ENCODE results near the gene ZNF407. TPM values are rescaled to one million over a fixed set of nuclear protein-coding genes. Genes with fewer than 3 reads are reported as not detected.

The ZNF407 gene
- total RNA-seq, 1 donor from 2014 or later: 7.0 TPM

DNA sequence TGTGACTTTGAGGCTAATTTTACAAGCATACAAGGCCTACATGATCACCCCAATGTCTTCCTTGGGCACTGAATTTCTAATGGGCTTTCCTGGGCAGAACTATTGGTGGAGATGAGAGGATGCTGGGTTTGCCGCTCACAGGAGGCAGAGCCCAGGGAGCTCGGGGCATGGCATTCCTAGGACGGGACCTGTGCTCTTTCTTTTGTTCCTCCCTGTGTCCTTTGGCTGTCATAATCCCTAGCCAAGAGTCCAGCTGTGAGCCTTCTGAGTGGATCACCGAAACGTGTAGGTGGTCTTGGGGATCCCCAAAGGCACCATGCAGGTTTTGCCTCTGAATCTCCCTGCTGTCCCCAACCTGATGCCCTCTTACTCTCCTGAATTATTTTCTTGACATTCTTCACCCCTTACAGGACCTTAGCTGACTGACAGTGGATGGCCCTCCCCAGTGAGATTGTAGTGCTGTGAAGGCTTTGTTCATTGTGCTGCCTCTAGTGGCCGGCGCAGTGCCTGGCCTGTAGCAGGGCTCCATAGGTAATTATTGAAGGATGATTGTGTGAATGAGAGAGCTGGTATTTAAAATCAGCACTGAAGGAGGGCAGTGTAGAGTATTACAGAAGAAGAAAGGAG, 221.9 kb downstream of the ZNF407 start:
- no peak for DNase-seq (ENCODE audit: low read depth)

DNA sequence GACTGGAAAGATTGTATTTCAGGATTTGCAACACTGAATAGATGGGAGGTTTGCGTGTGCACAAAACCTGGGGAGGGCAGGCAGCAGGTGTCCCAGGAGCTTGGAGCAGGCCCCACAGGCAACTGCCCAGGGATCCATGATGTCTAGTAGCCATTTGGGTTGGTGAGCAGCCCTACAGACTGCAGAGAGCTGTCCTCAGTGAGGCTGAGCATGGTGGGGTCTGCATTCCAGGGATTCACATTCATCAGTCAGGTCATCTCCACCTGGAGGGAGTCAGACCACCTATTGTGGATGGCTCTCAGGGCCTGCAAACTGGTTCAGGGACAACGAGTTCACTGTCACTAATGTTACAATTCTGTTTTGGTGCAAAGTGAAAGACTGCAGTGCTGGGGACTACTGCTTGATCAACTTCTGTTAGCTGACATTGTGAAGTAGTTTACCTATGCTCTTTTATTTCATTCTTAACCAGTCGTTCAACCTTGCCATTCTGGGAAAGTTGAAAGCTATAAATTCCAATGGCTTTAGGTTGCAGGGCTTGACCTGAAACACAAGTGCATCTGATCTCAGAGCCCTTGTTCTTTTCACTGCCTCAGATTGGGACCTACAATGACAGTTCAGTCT, 222.6 kb downstream of the ZNF407 start:
- no peak for DNase-seq (ENCODE audit: low read depth)

DNA sequence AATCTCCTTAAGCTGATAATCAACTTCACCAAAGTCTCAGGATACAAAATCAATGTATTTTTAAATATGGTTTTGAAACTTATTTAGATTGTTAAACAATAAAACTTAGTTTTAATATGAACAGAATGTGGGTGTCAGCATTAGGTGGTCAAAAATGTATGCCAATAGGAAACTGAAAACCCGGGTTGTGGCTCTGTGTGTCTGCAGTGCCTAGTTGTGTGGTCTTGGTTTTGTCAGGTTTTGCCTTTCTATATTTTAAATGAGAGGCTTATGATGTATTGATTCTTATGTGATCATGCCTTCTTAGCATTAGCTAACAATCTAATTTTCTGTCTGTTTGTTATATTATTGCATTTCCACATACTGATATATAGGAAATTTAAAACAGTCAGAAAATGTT, 227.8 kb downstream of the ZNF407 start:
- DNase-seq (ENCODE audit: low read depth): no peak

DNA sequence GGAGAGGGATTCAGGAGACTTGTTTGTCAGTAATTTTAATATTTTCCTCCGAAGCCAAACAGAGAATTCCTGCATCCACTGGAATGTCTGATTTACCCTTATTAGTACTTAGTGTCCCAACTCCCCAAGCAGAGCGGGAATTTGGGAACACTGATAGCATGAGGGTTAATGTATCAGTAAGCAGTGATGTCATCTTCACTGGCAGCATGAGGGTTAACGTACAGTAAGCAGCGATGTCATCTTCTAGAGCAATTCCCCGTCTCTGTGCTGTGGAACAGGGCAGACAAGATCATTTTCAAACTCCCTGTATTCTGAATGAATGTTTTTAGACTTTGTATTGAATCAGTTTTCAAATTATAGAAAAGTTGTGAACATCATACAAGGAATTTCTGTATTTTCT, 228.9 kb downstream of the ZNF407 start:
- DNase-seq (ENCODE audit: low read depth): no peak

DNA sequence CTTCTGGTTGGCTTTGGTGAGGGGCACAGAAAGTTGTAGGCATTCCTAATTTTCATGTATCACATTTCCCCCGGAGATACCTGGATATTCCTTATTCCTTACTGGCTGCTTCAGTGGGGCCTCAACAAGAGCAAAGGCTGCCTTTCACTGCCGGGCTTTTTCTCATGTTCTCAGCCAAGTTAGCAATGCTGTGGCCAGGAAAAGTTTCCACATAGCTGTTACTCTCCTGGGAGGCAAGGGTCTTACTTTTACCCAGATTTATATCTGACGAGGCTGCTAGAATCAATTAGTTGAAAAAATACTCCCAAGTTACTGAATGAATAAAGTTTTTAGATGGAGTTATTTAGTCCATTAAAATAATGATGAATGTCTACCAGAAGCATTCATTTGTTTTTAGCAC, 230.5 kb downstream of the ZNF407 start:
- no peak for DNase-seq (ENCODE audit: low read depth)

DNA sequence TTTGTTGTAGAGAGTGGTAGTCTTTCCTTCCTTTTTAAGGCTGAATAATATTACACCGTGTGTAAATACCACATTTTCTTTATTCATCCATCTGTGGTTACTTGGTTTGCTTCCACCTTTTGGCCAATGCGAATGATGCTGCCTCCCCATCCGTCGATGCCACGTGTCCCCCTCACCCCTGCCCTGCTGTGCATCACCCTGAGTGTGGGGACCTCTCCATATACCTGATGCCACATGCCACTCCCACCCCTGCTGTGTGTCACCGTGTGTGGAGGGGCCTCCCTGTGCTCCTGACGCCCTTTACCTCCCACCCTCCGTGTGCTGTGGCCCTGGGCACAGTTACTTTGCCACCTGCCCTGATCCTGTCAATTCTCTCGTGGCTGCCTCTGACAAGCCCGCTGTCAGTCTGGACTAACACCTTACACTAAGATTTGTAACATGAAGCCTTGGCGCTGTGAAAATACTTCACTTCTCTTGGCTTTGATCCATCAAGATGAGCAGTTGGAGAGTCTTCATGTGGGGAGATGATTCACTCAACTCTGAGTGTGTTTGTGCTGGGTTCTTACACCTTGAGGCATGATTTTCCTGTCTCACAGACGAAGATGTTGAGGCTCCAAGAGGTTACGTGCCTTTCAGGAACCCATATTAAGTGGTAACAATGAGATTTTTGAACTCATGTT, 234.0 kb downstream of the ZNF407 start:
- DNase-seq (ENCODE audit: low read depth): peak; percentile 42

DNA sequence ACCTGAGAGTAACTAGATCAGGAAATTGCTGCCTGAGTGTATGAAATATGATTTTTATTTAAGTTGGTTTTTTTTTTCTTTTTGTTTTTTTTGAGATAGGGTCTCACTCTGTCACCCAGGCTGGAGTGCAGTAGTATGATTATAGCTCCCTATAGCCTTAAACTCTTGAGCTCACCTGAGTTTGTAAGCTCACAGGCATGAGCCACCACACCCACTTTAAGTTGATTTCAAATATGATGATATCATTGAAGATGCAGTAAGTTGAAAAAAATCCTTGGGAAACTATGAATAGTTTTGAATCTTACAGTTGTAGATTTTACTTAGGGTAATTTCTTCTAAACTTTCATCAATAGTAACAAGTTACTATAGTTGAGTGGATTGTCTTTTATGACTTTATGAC, 234.7 kb downstream of the ZNF407 start:
- DNase-seq (ENCODE audit: low read depth): no peak

DNA sequence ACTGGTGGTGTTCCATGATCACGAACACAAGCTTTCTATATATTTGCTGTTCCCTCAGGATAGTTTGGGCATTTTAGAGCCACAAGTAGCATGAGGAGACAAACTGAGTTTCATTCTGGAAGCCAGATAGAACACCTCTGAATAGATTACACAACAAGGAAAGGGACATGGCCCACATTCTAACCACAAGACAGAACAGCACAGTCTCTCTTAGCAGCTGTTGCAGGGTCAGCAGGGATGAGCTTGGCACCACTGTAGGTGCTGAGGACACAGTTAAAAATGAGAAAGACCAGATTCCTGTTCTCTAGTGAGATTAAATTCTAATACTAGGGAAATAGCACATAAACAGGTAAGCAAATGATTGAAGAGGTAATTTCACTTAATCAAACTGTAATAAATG, 235.3 kb downstream of the ZNF407 start:
- peak; percentile 76 for DNase-seq (ENCODE audit: low read depth)

DNA sequence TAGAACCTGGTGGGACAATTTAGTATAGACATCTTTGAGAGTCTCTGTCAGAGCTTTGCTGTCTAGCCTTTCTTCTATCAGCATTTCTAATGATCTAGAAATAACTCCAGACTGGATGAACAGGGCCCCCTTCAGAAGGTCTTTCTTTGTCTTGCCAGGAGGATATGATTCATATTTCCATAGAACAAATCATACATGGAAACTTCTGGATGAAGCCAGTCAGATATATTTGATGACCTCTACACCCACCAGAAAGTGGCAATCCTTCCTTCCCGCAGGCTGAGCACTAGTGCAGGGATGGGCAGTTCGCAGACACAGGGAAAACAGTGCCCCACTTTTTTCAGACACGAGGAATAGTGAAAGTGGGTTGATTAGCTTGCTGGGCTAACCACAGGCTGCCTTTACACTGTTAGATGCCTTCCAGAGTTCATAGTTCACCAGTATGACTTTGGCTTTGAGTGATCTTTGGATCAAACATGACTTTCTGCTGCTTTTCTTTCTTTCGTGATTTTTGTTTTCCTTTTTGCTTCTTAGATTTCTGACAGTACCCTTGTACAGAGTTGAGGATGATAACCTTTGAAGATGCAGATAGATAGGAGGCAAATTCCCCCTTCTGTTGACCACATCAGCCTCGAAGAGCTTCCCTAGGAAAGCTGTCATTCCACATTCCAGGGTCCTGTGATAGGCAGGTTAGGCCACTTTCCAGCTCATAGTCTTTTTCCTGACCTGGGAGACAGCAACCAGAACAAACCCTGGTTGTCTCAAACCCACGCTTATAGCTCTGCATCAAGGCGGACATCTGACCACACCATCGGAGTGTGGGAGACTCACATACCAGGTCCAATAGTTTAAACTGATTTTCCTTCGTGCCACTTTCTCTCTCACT, 237.0 kb downstream of the ZNF407 start:
- DNase-seq (ENCODE audit: low read depth): no peak

DNA sequence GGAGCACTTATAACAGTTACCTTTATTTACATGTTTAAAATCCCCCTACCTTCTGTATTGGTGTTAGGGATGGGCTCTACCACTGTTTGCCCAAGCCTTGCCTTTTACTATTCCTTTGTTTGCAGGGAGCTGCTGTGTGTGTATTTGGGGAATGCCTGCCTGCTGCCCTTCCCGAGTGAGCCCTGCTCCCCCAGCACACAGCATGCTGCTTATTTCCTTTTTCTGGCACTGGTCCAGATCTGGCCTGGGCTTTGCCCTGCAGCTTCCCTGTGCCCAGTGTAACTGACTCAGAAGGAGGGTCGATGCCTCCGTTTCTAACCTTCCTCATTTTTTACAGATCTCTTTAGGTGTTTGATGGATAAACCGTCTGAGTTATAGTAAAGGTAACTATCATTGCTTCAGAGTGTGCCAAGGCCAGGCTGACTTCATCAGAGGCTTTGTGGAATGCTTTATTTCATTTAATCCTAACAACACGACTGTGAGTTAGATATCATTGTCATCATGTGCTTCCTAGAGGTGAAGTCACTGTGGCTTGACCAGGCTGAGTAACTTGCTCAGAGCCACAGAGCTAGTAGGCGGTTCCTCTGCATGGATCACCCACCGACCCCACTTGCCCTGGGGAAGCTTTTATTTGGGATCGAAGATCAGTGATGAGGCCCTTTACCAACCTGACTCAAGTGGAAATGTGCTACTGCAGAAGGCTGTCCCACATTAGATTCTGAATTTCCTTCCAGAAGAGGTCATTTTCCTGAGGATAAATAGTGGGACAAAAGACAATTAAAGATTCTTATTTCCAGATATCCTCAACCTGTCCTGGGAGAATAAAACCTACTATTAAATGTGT, 238.8 kb downstream of the ZNF407 start:
- peak; percentile 44 for DNase-seq (ENCODE audit: low read depth)

DNA sequence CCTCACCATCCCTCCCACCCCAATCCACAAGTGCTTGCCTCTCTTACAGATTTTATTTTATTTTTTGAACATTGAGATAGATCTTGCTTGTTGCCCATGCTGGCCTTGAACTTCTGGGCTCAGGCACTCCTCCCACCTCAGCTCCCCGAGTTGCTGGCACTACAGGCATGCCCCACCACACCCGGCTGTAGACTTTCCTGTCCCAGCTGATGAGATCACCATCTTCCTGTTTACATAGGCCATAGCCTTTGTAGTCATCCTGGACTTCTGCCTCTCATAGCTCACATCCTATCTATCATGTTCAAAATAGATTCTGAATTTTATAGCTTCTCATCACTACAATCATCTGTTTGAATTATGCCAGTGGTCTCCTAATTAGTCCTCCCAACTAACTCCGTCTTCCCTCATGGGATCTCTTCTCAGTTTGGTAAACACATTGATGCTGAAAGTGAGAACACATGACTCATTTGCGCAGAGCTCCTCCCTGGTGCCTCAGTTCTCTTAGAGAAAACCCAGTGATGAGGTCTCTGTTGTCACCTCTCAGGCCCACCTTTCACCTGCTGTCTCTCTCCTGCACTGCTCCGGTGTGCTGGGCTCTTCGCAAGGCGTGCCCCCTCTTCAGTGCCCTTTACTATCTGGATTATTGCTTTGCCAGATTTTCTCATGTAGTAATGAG, 243.0 kb downstream of the ZNF407 start:
- DNase-seq (ENCODE audit: low read depth): no peak

DNA sequence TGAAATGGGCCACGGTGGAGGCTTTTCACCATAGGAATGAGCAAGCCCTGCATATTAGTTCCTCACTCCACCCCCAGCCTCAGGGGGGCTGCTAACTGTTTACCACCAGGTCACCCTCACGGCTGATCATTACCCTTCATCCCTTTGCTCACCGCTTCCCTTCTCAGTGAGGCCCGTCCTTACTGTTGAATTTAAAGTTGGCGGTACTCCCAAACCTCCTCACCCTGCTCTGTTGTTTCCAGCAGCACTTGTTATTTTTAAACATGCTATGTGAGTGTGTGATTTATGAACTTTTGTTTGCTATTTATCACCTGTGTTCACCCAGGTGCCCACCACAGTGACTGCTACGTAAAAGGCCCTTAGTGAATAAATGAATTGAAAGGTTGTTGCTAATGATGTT, 243.6 kb downstream of the ZNF407 start:
- DNase-seq (ENCODE audit: low read depth): no peak

DNA sequence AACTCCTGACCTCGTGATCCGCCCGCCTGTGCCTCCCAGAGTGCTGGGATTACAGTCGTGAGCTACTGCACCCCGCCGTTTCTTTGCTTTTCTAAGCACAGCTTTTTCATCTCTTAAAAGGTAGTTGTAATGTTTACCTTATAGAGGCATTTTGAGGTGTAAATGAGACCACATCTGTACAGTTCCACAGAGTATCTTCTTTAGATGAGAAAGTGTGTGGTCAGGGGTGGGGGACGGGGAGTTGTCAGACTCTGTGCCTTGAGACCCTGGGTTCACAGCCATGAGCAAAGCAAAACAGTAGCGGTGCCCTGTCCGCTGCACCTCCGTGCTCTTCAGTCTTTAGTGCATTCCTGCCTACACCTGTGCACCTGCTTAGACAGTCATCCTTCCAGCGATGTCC, 251.6 kb downstream of the ZNF407 start:
- no peak for DNase-seq (ENCODE audit: low read depth)

DNA sequence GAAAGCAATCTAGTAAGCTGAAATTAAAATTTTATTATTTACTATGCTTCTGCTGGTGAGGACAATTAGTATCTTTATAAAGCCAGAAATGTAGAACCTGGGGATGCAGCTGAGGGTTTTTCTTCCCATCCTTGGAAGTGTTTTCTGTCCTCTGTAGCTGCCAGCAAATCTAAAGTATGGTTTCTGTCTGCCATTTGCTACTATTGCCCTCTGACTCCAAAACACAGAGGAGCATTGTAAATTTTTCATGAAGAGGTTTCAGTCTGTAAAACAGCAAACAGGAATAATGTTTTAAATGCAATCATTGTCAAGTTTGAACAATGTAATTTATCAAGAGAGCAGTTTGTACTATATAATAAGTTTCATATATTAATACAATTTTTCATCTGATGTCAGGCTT, 258.8 kb downstream of the ZNF407 start:
- no peak for DNase-seq (ENCODE audit: low read depth)

DNA sequence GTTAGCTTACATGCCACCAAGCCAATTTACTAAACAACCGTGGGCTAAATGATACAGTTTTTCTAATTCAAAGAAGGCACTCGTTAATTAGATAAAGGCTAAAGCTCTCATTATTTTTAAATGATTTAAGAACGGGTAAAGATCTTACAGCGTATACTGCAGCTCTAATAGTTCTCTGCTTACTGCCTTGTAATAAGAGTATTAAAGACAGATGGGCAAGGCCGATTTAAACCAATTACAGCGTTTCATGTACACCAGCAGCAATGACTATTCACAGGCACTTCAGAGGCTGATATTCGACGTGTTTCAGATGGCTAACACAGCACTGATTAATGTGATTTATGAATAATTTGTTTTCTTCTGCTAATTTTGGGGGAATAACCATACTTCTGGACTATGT, 259.3 kb downstream of the ZNF407 start:
- no peak for DNase-seq (ENCODE audit: low read depth)

DNA sequence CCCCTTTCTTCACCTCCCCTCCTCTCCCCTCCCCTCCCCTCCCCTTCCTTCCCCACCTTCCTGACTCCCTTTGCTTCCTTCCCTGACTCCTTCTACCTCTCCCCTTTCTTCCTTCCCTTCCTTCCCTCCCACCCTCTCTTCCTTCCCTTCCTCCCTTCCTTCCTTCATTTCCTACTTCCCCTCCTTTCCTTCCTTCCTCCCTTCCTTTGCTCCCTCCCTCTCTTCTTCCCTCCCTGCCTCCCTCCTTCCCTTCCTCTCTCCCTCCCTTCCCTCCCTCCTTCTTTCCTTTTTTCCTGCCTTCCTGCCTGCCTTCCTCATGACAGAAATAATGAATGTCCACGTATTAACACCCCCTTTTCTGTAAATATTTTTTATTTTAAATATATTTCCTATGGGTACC, 260.2 kb downstream of the ZNF407 start:
- no peak for DNase-seq (ENCODE audit: low read depth)

DNA sequence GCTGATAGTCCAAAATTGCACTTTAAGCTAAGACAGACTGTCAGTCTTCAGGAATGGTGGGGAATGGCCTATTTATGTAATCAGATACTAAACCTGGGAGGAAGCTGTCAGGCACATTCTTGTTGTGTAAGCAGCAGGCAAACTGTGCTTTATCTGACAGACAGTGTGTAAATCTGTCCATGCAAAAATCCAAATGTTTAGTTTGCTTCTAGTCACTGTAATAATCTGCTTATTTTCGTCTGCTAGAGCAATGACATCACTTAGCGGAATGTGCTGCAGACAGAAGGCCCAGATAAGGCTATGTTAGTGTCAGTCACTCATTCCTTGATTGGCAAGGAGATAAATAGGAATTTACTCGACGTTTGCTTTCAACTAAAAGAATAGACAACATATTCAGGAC, 263.5 kb downstream of the ZNF407 start:
- no peak for DNase-seq (ENCODE audit: low read depth)

DNA sequence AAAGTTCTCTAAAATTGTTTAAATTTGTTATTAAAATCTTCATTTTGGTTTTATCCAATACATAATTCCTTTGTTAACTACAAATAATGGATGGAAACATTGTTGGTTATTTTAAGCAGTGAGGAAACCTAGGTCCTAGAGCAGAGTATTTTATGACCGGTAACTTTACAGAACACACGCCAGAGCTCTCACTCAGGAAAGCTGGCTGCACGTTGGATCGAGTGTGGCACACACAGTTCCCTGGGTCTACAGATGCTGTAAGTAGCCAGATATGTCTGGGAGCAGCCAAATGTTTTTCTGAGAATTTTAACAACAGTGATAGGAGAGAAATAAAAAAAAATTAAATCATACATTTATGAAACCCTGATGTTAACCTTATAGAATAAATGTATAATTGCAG, 264.4 kb downstream of the ZNF407 start:
- no peak for DNase-seq (ENCODE audit: low read depth)

DNA sequence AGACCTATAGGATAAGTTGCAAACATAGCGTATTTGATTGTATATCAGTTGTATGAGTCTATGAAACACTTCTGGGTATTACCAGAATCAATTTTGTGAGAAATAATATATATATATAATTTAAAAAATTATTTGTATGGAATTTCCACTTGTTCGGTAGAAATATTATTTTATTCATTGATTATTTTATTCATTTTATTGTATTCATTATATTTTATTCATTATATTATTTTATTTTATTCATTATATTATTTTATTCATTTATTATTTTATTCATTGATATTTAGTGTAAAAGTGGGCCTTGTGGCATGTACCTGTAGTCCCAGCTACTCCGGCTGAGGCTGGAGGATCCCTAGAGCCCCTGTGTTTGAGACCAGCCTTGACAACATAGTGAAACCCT, 268.9 kb downstream of the ZNF407 start:
- DNase-seq (ENCODE audit: low read depth): no peak

DNA sequence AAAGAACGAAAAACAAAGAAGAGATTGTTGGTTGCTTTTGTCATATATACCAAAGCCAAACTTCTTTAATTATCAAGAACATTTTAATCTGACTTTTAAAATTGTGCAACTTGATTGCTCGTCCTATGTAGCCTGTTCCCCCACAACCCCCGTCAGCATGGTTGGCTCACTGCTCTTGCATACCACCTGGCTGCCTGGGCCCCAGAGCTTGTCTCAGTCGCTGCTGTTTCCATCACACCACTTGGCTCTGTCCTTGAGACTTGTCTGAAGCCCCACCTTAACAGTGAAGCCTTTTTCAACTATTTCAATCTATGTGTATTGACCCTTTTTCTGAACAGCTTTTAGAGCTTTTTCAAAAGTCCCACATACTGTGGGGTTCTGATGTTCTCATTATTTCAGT, 270.8 kb downstream of the ZNF407 start:
- DNase-seq (ENCODE audit: low read depth): no peak

Data from myocyte (in vitro differentiated cells).